Measurements from ENCODE around the gene CTNNA2. TPM values are rescaled to one million over a fixed set of nuclear protein-coding genes. Genes with fewer than 3 reads are reported as not detected.

Gene CTNNA2
- polyA plus RNA-seq, 4 donors = 0.27 to 2.8 (median 1.3) TPM; not detected in 1

GRCh38 chr2:80473069-80473468, 960.2 kb downstream of the CTNNA2 start:
- no peaks in the 10 kb centered on the region for H3K4me1 ChIP-seq (ENCODE audit: control insufficient read depth in 3 of 3, insufficient read depth in 2 of 3, low read depth in 1 of 3, low read length in 2 of 3)
- DNase-seq (no peak), FAIRE-seq (no peak)
- H3K36me3 ChIP-seq (ENCODE audit: control insufficient read depth in 3 of 3, insufficient read depth in 2 of 3, low read depth in 1 of 3, low read length in 3 of 3) = no peaks in the 10 kb centered on the region
- H3K9me3 ChIP-seq (ENCODE audit: control insufficient read depth in 2 of 2, insufficient read depth in 1 of 2, low read depth in 1 of 2, low read length in 1 of 2) = no peaks in the 10 kb centered on the region
- no peak overlapping the region for H3K27ac ChIP-seq (ENCODE audit: low read depth in 1 of 3, low read length in 2 of 3)
- H3K4me3 ChIP-seq (ENCODE audit: low read depth in 1 of 3, low read length in 3 of 3) = no peak overlapping the region
- 72 to 78% (median 74%) methylated on average over 5 of the region's 5 CpGs for WGBS, 3 donors
- H3K27me3 ChIP-seq (ENCODE audit: control insufficient read depth in 3 of 3, insufficient read depth in 3 of 3, low read length in 3 of 3) = no peaks in the 10 kb centered on the region

GRCh38 chr2:80473796-80474195, 960.9 kb downstream of the CTNNA2 start:
- 57 to 70% (median 65%) methylated on average over 1 of the region's 1 CpG for WGBS, 3 donors
- H3K9me3 ChIP-seq (ENCODE audit: control insufficient read depth in 2 of 2, insufficient read depth in 1 of 2, low read depth in 1 of 2, low read length in 1 of 2) = no peaks in the 10 kb centered on the region
- no peak overlapping the region for H3K4me3 ChIP-seq (ENCODE audit: low read depth in 1 of 3, low read length in 3 of 3)
- no peak overlapping the region for H3K27ac ChIP-seq (ENCODE audit: low read depth in 1 of 3, low read length in 2 of 3)
- no peaks in the 10 kb centered on the region for H3K27me3 ChIP-seq (ENCODE audit: control insufficient read depth in 3 of 3, insufficient read depth in 3 of 3, low read length in 3 of 3)
- FAIRE-seq = no peak
- no peaks in the 10 kb centered on the region for H3K36me3 ChIP-seq (ENCODE audit: control insufficient read depth in 3 of 3, insufficient read depth in 2 of 3, low read depth in 1 of 3, low read length in 3 of 3)
- H3K4me1 ChIP-seq (ENCODE audit: control insufficient read depth in 3 of 3, insufficient read depth in 2 of 3, low read depth in 1 of 3, low read length in 2 of 3) = no peaks in the 10 kb centered on the region
- no peak for DNase-seq

GRCh38 chr2:80475970-80476369, 963.1 kb downstream of the CTNNA2 start:
- FAIRE-seq = no peak
- WGBS, 3 donors = 66 to 73% (median 69%) methylated on average over 3 of the region's 3 CpGs
- no peak for DNase-seq

GRCh38 chr2:80476535-80477117, 963.8 kb downstream of the CTNNA2 start:
- no peaks in the 10 kb centered on the region for H3K36me3 ChIP-seq (ENCODE audit: control insufficient read depth in 3 of 3, insufficient read depth in 2 of 3, low read depth in 1 of 3, low read length in 3 of 3)
- no peaks in the 10 kb centered on the region for H3K27me3 ChIP-seq (ENCODE audit: control insufficient read depth in 3 of 3, insufficient read depth in 3 of 3, low read length in 3 of 3)
- DNase-seq (no peak), FAIRE-seq (no peak)
- no peak overlapping the region for H3K4me3 ChIP-seq (ENCODE audit: low read depth in 1 of 3, low read length in 3 of 3)
- H3K4me1 ChIP-seq (ENCODE audit: control insufficient read depth in 3 of 3, insufficient read depth in 2 of 3, low read depth in 1 of 3, low read length in 2 of 3) = no peaks in the 10 kb centered on the region
- WGBS, 3 donors = 36 to 52% (median 37%) methylated on average over 2 of the region's 2 CpGs
- H3K9me3 ChIP-seq (ENCODE audit: control insufficient read depth in 2 of 2, insufficient read depth in 1 of 2, low read depth in 1 of 2, low read length in 1 of 2) = no peaks in the 10 kb centered on the region
- H3K27ac ChIP-seq (ENCODE audit: low read depth in 1 of 3, low read length in 2 of 3) = no peak overlapping the region

More at GRCh38 chr2:80475970-80476369, 963.1 kb downstream of the CTNNA2 start:
- H3K4me1 ChIP-seq (ENCODE audit: control insufficient read depth in 3 of 3, insufficient read depth in 2 of 3, low read depth in 1 of 3, low read length in 2 of 3) = no peaks in the 10 kb centered on the region
- H3K9me3 ChIP-seq (ENCODE audit: control insufficient read depth in 2 of 2, insufficient read depth in 1 of 2, low read depth in 1 of 2, low read length in 1 of 2) = no peaks in the 10 kb centered on the region
- no peak overlapping the region for H3K27ac ChIP-seq (ENCODE audit: low read depth in 1 of 3, low read length in 2 of 3)
- H3K27me3 ChIP-seq (ENCODE audit: control insufficient read depth in 3 of 3, insufficient read depth in 3 of 3, low read length in 3 of 3) = no peaks in the 10 kb centered on the region
- H3K4me3 ChIP-seq (ENCODE audit: low read depth in 1 of 3, low read length in 3 of 3) = no peak overlapping the region
- H3K36me3 ChIP-seq (ENCODE audit: control insufficient read depth in 3 of 3, insufficient read depth in 2 of 3, low read depth in 1 of 3, low read length in 3 of 3) = no peaks in the 10 kb centered on the region

GRCh38 chr2:80482276-80482675, 969.4 kb downstream of the CTNNA2 start:
- 58 to 76% (median 65%) methylated on average over 3 of the region's 3 CpGs for WGBS, 3 donors
- Histone ChIP-seq H3K36me3 (ENCODE audit: control insufficient read depth in 3 of 3, insufficient read depth in 2 of 3, low read depth in 1 of 3, low read length in 3 of 3) (no peaks in the 10 kb centered on the region), H3K27me3 (ENCODE audit: control insufficient read depth in 3 of 3, insufficient read depth in 3 of 3, low read length in 3 of 3) (no peaks in the 10 kb centered on the region), H3K27ac (ENCODE audit: low read depth in 1 of 3, low read length in 2 of 3) (no peak overlapping the region), H3K4me1 (ENCODE audit: control insufficient read depth in 3 of 3, insufficient read depth in 2 of 3, low read depth in 1 of 3, low read length in 2 of 3) (no peaks in the 10 kb centered on the region), H3K9me3 (ENCODE audit: control insufficient read depth in 2 of 2, insufficient read depth in 1 of 2, low read depth in 1 of 2, low read length in 1 of 2) (no peaks in the 10 kb centered on the region), H3K4me3 (ENCODE audit: low read depth in 1 of 3, low read length in 3 of 3) (no peak overlapping the region)
- no peak for DNase-seq
- no peak for FAIRE-seq

- DNase-seq (no peak), FAIRE-seq (no peak)
- Histone ChIP-seq H3K4me3 (ENCODE audit: low read depth in 1 of 3, low read length in 3 of 3) (no peak overlapping the region), H3K4me1 (ENCODE audit: control insufficient read depth in 3 of 3, insufficient read depth in 2 of 3, low read depth in 1 of 3, low read length in 2 of 3) (no peaks in the 10 kb centered on the region), H3K9me3 (ENCODE audit: control insufficient read depth in 2 of 2, insufficient read depth in 1 of 2, low read depth in 1 of 2, low read length in 1 of 2) (no peaks in the 10 kb centered on the region), H3K27me3 (ENCODE audit: control insufficient read depth in 3 of 3, insufficient read depth in 3 of 3, low read length in 3 of 3) (no peaks in the 10 kb centered on the region), H3K27ac (ENCODE audit: low read depth in 1 of 3, low read length in 2 of 3) (no peak overlapping the region), H3K36me3 (ENCODE audit: control insufficient read depth in 3 of 3, insufficient read depth in 2 of 3, low read depth in 1 of 3, low read length in 3 of 3) (no peaks in the 10 kb centered on the region)
- 29 to 52% (median 40%) methylated on average over 3 of the region's 3 CpGs for WGBS, 3 donors
Observed at GRCh38 chr2:80489717-80490116, 976.9 kb downstream of the CTNNA2 start.

- 64 to 68% (median 65%) methylated on average over 4 of the region's 4 CpGs for WGBS, 3 donors
- H3K4me3 ChIP-seq (ENCODE audit: low read depth in 1 of 3, low read length in 3 of 3) = no peak overlapping the region
- FAIRE-seq = no peak
- no peaks in the 10 kb centered on the region for H3K4me1 ChIP-seq (ENCODE audit: control insufficient read depth in 3 of 3, insufficient read depth in 2 of 3, low read depth in 1 of 3, low read length in 2 of 3)
- H3K9me3 ChIP-seq (ENCODE audit: control insufficient read depth in 2 of 2, insufficient read depth in 1 of 2, low read depth in 1 of 2, low read length in 1 of 2) = no peaks in the 10 kb centered on the region
- no peaks in the 10 kb centered on the region for H3K27me3 ChIP-seq (ENCODE audit: control insufficient read depth in 3 of 3, insufficient read depth in 3 of 3, low read length in 3 of 3)
- no peak for DNase-seq
- no peak overlapping the region for H3K27ac ChIP-seq (ENCODE audit: low read depth in 1 of 3, low read length in 2 of 3)
- H3K36me3 ChIP-seq (ENCODE audit: control insufficient read depth in 3 of 3, insufficient read depth in 2 of 3, low read depth in 1 of 3, low read length in 3 of 3) = no peaks in the 10 kb centered on the region
Observed at GRCh38 chr2:80490964-80491363, 978.1 kb downstream of the CTNNA2 start.

- 49 to 76% (median 55%) methylated on average over 2 of the region's 2 CpGs for WGBS, 3 donors
- Histone ChIP-seq H3K4me3 (ENCODE audit: low read depth in 1 of 3, low read length in 3 of 3) (no peak overlapping the region), H3K4me1 (ENCODE audit: control insufficient read depth in 3 of 3, insufficient read depth in 2 of 3, low read depth in 1 of 3, low read length in 2 of 3) (no peaks in the 10 kb centered on the region), H3K36me3 (ENCODE audit: control insufficient read depth in 3 of 3, insufficient read depth in 2 of 3, low read depth in 1 of 3, low read length in 3 of 3) (no peaks in the 10 kb centered on the region), H3K27me3 (ENCODE audit: control insufficient read depth in 3 of 3, insufficient read depth in 3 of 3, low read length in 3 of 3) (no peaks in the 10 kb centered on the region), H3K9me3 (ENCODE audit: control insufficient read depth in 2 of 2, insufficient read depth in 1 of 2, low read depth in 1 of 2, low read length in 1 of 2) (no peaks in the 10 kb centered on the region), H3K27ac (ENCODE audit: low read depth in 1 of 3, low read length in 2 of 3) (no peak overlapping the region)
- DNase-seq (no peak), FAIRE-seq (no peak)
Observed at GRCh38 chr2:80496346-80496745, 983.5 kb downstream of the CTNNA2 start.

- H3K27ac ChIP-seq (ENCODE audit: low read depth in 1 of 3, low read length in 2 of 3) = no peak overlapping the region
- no peaks in the 10 kb centered on the region for H3K36me3 ChIP-seq (ENCODE audit: control insufficient read depth in 3 of 3, insufficient read depth in 2 of 3, low read depth in 1 of 3, low read length in 3 of 3)
- DNase-seq (no peak), FAIRE-seq (no peak)
- H3K9me3 ChIP-seq (ENCODE audit: control insufficient read depth in 2 of 2, insufficient read depth in 1 of 2, low read depth in 1 of 2, low read length in 1 of 2) = no peaks in the 10 kb centered on the region
- no peaks in the 10 kb centered on the region for H3K4me1 ChIP-seq (ENCODE audit: control insufficient read depth in 3 of 3, insufficient read depth in 2 of 3, low read depth in 1 of 3, low read length in 2 of 3)
- no peaks in the 10 kb centered on the region for H3K27me3 ChIP-seq (ENCODE audit: control insufficient read depth in 3 of 3, insufficient read depth in 3 of 3, low read length in 3 of 3)
- no peak overlapping the region for H3K4me3 ChIP-seq (ENCODE audit: low read depth in 1 of 3, low read length in 3 of 3)
- 60 to 64% (median 64%) methylated on average over 5 of the region's 5 CpGs for WGBS, 3 donors
Observed at GRCh38 chr2:80496775-80497174, 983.9 kb downstream of the CTNNA2 start.

Data from small intestine (tissue), 7 donors.